Mesenchymal stem cell (in vitro differentiated cells and primary cell): Measurements from ENCODE around the gene KCNQ4.

Source experiments
- DNase-seq: peaks from one replicate; pipeline ENCODE4 v3.0.0-alpha.2; 2013
- H2AFZ ChIP-seq: one replicate; pipeline ENCODE4 v1.6.1; 2013; ENCODE audit warnings: low read depth, mild to moderate bottlenecking, control low read depth, inconsistent platforms, low read length, moderate library complexity
- H2AK5ac ChIP-seq: 2 replicates; pipeline ENCODE4 v1.6.1; 2013; ENCODE audit warnings: low read length, moderate library complexity, mild to moderate bottlenecking, inconsistent platforms; ENCODE audit not compliant: severe bottlenecking
- H2BK120ac ChIP-seq: one replicate; pipeline ENCODE4 v1.6.1; 2013; ENCODE audit warnings: low read depth, mild to moderate bottlenecking, inconsistent platforms, low read length, moderate library complexity
- H2BK12ac ChIP-seq, 2 experiments: one replicate each; pipeline ENCODE4 v1.6.1; 2013; ENCODE audit warnings: inconsistent platforms in 2 of 2, low read length in 2 of 2, mild to moderate bottlenecking in 2 of 2, moderate library complexity in 2 of 2, control low read depth in 1 of 2
- H2BK15ac ChIP-seq: one replicate; pipeline ENCODE4 v1.6.1; 2013; ENCODE audit warnings: mild to moderate bottlenecking, low read depth, inconsistent platforms; ENCODE audit not compliant: poor library complexity, severe bottlenecking
- H2BK5ac ChIP-seq: 2 replicates; pipeline ENCODE4 v1.6.1; 2013; ENCODE audit warnings: low read depth, mild to moderate bottlenecking, low read length, control low read depth, inconsistent platforms; ENCODE audit not compliant: poor library complexity, severe bottlenecking
- H3K14ac ChIP-seq, 2 experiments: one replicate each; pipeline ENCODE4 v1.6.1; 2013; ENCODE audit warnings: inconsistent platforms in 2 of 2, low read length in 2 of 2, control low read depth in 1 of 2, mild to moderate bottlenecking in 1 of 2, moderate library complexity in 1 of 2
- H3K18ac ChIP-seq, 2 experiments: one replicate each; pipeline ENCODE4 v1.6.1; 2013; ENCODE audit warnings: inconsistent platforms in 2 of 2, low read length in 2 of 2, control low read depth in 1 of 2, low read depth in 1 of 2, mild to moderate bottlenecking in 1 of 2
- H3K23ac ChIP-seq, 2 experiments: one replicate each; pipeline ENCODE4 v1.6.1; 2013; ENCODE audit warnings: inconsistent platforms in 2 of 2, low read length in 2 of 2, mild to moderate bottlenecking in 2 of 2, moderate library complexity in 2 of 2, control low read depth in 1 of 2
- H3K27ac ChIP-seq: 2 replicates; pipeline ENCODE4 v1.5.1; 2013; ENCODE audit warnings: mild to moderate bottlenecking, moderate library complexity, low read length, control low read depth, inconsistent platforms; ENCODE audit not compliant: poor library complexity, severe bottlenecking
- H3K27me3 ChIP-seq, 2 experiments: 2 replicates each; pipeline versions ENCODE4 v1.6.1 to v1.7.0; 2013; ENCODE audit warnings: low read length in 2 of 2, mild to moderate bottlenecking in 2 of 2, moderate library complexity in 2 of 2, control low read depth in 1 of 2, inconsistent platforms in 1 of 2; ENCODE audit not compliant: control insufficient read depth in 1 of 2, insufficient read depth in 1 of 2
- H3K36me3 ChIP-seq, 2 experiments: 2 replicates each; pipeline versions ENCODE4 v1.6.1 to v1.7.0; 2013; ENCODE audit warnings: low read length in 2 of 2, control low read depth in 1 of 2, inconsistent platforms in 1 of 2, low read depth in 1 of 2, mild to moderate bottlenecking in 1 of 2; ENCODE audit not compliant: insufficient read depth in 2 of 2, control insufficient read depth in 1 of 2
- H3K4ac ChIP-seq, 2 experiments: one replicate each; pipeline ENCODE4 v1.6.1; 2013; ENCODE audit warnings: inconsistent platforms in 2 of 2, low read length in 2 of 2, mild to moderate bottlenecking in 2 of 2, moderate library complexity in 2 of 2, control low read depth in 1 of 2, low read depth in 1 of 2
- H3K4me1 ChIP-seq: 2 replicates; pipeline ENCODE4 v1.6.1; 2013; ENCODE audit warnings: low read depth, low read length, control low read depth; ENCODE audit not compliant: control insufficient read depth, insufficient read depth
- H3K4me2 ChIP-seq: 2 replicates; pipeline ENCODE4 v1.6.1; 2013; ENCODE audit warnings: low read length, mild to moderate bottlenecking, inconsistent platforms; ENCODE audit not compliant: poor library complexity, severe bottlenecking
- H3K4me3 ChIP-seq, 2 experiments: 2 replicates each; pipeline versions ENCODE4 v1.5.1 to v1.7.0; 2013; ENCODE audit warnings: low read length in 2 of 2, mild to moderate bottlenecking in 2 of 2, control low read depth in 1 of 2, low read depth in 1 of 2; ENCODE audit not compliant: insufficient read depth in 1 of 2
- H3K79me1 ChIP-seq: replicated peaks from 2 replicates; pipeline ENCODE4 v1.6.1; 2013; ENCODE audit warnings: mild to moderate bottlenecking, control low read depth, low read length, inconsistent platforms; ENCODE audit not compliant: poor library complexity, severe bottlenecking
- H3K9ac ChIP-seq: 2 replicates; pipeline ENCODE4 v1.7.0; 2013; ENCODE audit warnings: mild to moderate bottlenecking, low read length, moderate library complexity
- H3K9me3 ChIP-seq: 2 replicates; pipeline ENCODE4 v1.7.0; 2013; ENCODE audit warnings: mild to moderate bottlenecking, low read length; ENCODE audit not compliant: control insufficient read depth
- H4K8ac ChIP-seq: one replicate; pipeline ENCODE4 v1.6.1; 2013; ENCODE audit warnings: inconsistent platforms, mild to moderate bottlenecking, low read length, moderate library complexity
- H4K91ac ChIP-seq: one replicate; pipeline ENCODE4 v1.6.1; 2013; ENCODE audit warnings: mild to moderate bottlenecking, low read length, inconsistent platforms
- WGBS: methylation state at CpG from one replicate; pipeline ENCODE4 v1.1.7; 2013; ENCODE audit warnings: mixed read lengths; 5-methylcytosine and 5-hydroxymethylcytosine counted together

KCNQ4 gene

DNA sequence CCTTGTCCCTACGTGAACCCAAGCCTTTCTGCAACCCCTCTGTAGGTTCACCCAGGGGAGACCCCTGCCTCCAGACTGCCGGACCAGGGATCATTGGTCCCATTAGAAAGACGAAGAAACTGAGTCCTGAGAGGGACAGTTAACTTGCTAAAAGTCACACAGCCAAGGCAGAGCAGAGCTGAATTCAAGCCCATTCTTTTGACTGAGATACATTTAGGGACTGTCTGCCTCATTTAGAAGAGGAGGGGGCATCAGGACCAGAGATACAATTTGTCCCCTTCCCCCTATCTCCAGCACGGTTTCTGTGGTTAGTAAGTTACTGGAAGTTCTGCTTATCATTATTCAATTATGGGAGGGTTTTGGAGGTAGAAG lies 19.1 kb downstream of the KCNQ4 start:
- H3K18ac ChIP-seq, result peak overlapping the region in 1 of 2 experiments; percentile 13
- no peaks in the 10 kb centered on the region for H3K36me3 ChIP-seq
- no peak overlapping the region for H3K4me3 ChIP-seq
- no peak overlapping the region for H3K27ac ChIP-seq
- no peak for DNase-seq
- peaks cover 6% of the 10 kb centered on the region for H3K4me1 ChIP-seq
- no peak overlapping the region for H2BK12ac ChIP-seq
- no peak overlapping the region for H3K23ac ChIP-seq
- no peak overlapping the region for H3K9ac ChIP-seq
- H3K4me2 ChIP-seq, result peak overlapping the region; percentile 36
- no peak overlapping the region for H2BK5ac ChIP-seq
- H2AFZ ChIP-seq, result no peak overlapping the region
- H4K91ac ChIP-seq, result no peak overlapping the region
- no peaks in the 10 kb centered on the region for H3K79me1 ChIP-seq
- H3K9me3 ChIP-seq, result no peaks in the 10 kb centered on the region
- H2BK120ac ChIP-seq, result no peak overlapping the region
- no peak overlapping the region for H3K4ac ChIP-seq
- H3K27me3 ChIP-seq, result peaks cover 8 to 56% of the 10 kb centered on the region in 2 experiments
- H2BK15ac ChIP-seq, result no peak overlapping the region
- no peak overlapping the region for H2AK5ac ChIP-seq
- no peak overlapping the region for H3K14ac ChIP-seq
- H4K8ac ChIP-seq, result no peak overlapping the region
- WGBS, result 38% methylated on average over 4 of the region's 4 CpGs

DNA sequence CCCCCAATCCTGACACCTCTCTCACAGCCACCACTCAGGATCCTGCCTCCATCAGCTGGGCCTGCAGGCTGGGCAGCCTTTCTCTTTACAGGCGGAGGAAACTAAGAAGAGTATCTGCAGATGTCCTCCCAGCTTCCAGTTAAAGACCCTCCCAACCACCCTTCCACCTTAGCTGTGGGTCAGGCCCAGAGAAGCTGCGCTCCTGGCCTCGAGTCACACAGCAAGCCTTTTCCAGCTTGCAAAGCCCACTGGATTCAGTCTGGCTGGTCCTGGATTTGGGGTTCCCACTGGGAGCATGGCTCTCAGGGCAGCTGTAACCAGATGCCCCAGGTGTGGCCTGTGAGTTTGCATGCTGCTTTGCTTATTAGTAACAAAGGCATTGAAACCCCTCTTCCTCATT lies 19.9 kb downstream of the KCNQ4 start:
- Histone ChIP-seq H3K4me1 (peaks cover 6% of the 10 kb centered on the region), H3K23ac (no peak overlapping the region), H4K91ac (no peak overlapping the region), H3K4me3 (no peak overlapping the region), H3K36me3 (no peaks in the 10 kb centered on the region), H2BK15ac (no peak overlapping the region), H2BK12ac (no peak overlapping the region), H4K8ac (no peak overlapping the region), H3K27me3 (peaks cover 4 to 48% of the 10 kb centered on the region in 2 experiments), H3K9ac (no peak overlapping the region), H2AFZ (no peak overlapping the region), H3K4me2 (no peak overlapping the region), H3K14ac (no peak overlapping the region), H3K4ac (no peak overlapping the region), H3K79me1 (no peaks in the 10 kb centered on the region), H2BK5ac (no peak overlapping the region), H2AK5ac (no peak overlapping the region), H3K27ac (no peak overlapping the region), H3K18ac (no peak overlapping the region), H2BK120ac (no peak overlapping the region), H3K9me3 (no peaks in the 10 kb centered on the region)
- WGBS, result 91% methylated on average over 3 of the region's 3 CpGs
- DNase-seq, result no peak

DNA sequence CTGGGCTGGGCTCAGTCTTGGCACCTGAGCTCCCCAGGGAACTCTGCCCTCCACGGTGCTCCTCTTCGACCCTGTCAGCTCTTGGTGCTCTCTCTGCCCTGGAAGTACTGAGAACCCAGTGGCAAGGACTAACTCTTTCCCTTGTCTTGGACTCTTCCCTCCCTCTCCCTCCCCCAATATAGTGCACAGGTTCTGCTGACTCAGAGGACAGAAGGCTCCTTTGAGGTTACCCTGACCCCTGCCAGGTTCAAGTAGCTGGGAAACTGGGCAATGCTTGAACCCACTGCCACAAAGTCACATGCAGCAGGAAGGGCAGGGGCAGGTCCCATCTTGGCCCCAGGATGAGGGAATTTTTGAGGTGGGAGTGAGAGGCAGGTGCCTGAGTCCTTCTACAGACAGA lies 20.3 kb downstream of the KCNQ4 start:
- H2BK5ac ChIP-seq, result no peak overlapping the region
- no peak overlapping the region for H3K4me3 ChIP-seq
- peaks cover 4 to 45% of the 10 kb centered on the region in 2 experiments for H3K27me3 ChIP-seq
- H3K9me3 ChIP-seq, result no peaks in the 10 kb centered on the region
- no peak overlapping the region for H3K14ac ChIP-seq
- no peak overlapping the region for H2BK12ac ChIP-seq
- no peak overlapping the region for H2BK120ac ChIP-seq
- H3K4ac ChIP-seq, result no peak overlapping the region
- H3K4me1 ChIP-seq, result peaks cover 6% of the 10 kb centered on the region
- 89% methylated on average over 2 of the region's 2 CpGs for WGBS
- H3K4me2 ChIP-seq, result no peak overlapping the region
- no peak overlapping the region for H3K18ac ChIP-seq
- no peak overlapping the region for H3K27ac ChIP-seq
- no peak overlapping the region for H2BK15ac ChIP-seq
- no peak overlapping the region for H4K91ac ChIP-seq
- H3K23ac ChIP-seq, result no peak overlapping the region
- H2AK5ac ChIP-seq, result no peak overlapping the region
- no peak overlapping the region for H3K9ac ChIP-seq
- H3K36me3 ChIP-seq, result no peaks in the 10 kb centered on the region
- H4K8ac ChIP-seq, result no peak overlapping the region
- no peak overlapping the region for H2AFZ ChIP-seq
- no peaks in the 10 kb centered on the region for H3K79me1 ChIP-seq
- no peak for DNase-seq

DNA sequence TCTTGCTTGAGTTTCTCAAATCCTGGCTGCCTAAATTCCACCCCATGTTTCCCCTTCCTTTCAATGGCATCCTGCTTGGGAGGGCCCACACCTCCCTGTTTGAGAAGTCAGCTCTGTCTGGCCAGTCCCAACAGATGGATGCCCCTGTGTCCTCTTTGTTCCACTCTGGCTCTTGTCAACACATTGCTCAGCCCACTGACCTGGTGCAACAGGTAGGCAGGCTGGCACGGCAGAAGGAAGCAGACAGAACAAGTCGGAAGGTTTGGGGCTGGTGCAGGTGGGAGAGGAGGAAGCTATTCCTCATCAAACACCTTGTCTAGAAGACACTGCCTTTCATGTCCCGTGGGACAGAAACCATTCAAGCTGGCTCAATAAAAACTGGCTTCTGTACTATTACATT lies 22.7 kb downstream of the KCNQ4 start:
- no peaks in the 10 kb centered on the region for H3K36me3 ChIP-seq
- no peak overlapping the region for H3K4me2 ChIP-seq
- peaks cover 0 to 36% of the 10 kb centered on the region in 2 experiments for H3K27me3 ChIP-seq
- WGBS, result 71% methylated on average over 1 of the region's 3 CpGs
- H3K23ac ChIP-seq, result no peak overlapping the region
- no peak overlapping the region for H2BK5ac ChIP-seq
- H3K18ac ChIP-seq, result no peak overlapping the region
- H2BK15ac ChIP-seq, result no peak overlapping the region
- no peak overlapping the region for H2BK12ac ChIP-seq
- H2AFZ ChIP-seq, result no peak overlapping the region
- H2BK120ac ChIP-seq, result no peak overlapping the region
- peaks cover 4% of the 10 kb centered on the region for H3K4me1 ChIP-seq
- no peaks in the 10 kb centered on the region for H3K79me1 ChIP-seq
- H3K4me3 ChIP-seq, result no peak overlapping the region
- no peak for DNase-seq
- H4K91ac ChIP-seq, result no peak overlapping the region
- H3K27ac ChIP-seq, result no peak overlapping the region
- H3K9me3 ChIP-seq, result no peaks in the 10 kb centered on the region
- H3K4ac ChIP-seq, result no peak overlapping the region
- no peak overlapping the region for H2AK5ac ChIP-seq
- no peak overlapping the region for H3K14ac ChIP-seq
- H3K9ac ChIP-seq, result no peak overlapping the region
- H4K8ac ChIP-seq, result no peak overlapping the region
